H1 (cell line): ENCODE results near the gene CC2D1B. TPM values are rescaled to one million over a fixed set of nuclear protein-coding genes. Genes with fewer than 3 reads are reported as not detected.

Experiments
- CTCF ChIP-seq, 3 experiments: IDR thresholded peaks; 1 replicate in 2 of 3; 2 replicates in 1 of 3; pipeline versions ENCODE4 v1.5.1 to v1.6.1; 2011; ENCODE audit warnings: low read length in 3 of 3, mild to moderate bottlenecking in 3 of 3, inconsistent platforms in 2 of 3, low read depth in 1 of 3, moderate library complexity in 1 of 3; ENCODE audit not compliant: insufficient read depth in 1 of 3; ENCODE audit errors: control extremely low read depth in 1 of 3
- polyA plus RNA-seq, 7 experiments: library from polyadenylated mRNA; depleted of rRNA in 3 of 7; stranded (reverse) in 5 of 7; unstranded in 2 of 7; fragments of >200 nt in 5 of 7; fragments of 200-250 nt in 2 of 7; gene quantifications; 1 replicate in 5 of 7; 2 replicates in 1 of 7; 4 replicates in 1 of 7; pipeline versions ENCODE4 v1.2.1 to v1.2.3, GENCODE V29; 2011 to 2013; ENCODE audit warnings: missing spikeins in 2 of 7, mixed read lengths in 2 of 7
- total RNA-seq: library from RNA; stranded (reverse); fragmentation: NEBNext Ultra II Directional; extraction: Animal tissue kit (Norgen Biotek cat#: 25700); gene quantifications from 2 replicates; pipeline ENCODE4 v1.2.1, GENCODE V29; 2021

Gene CC2D1B
- total and polyA plus RNA-seq, 2 of the 8 experiments (the other 6 are each of a cell fraction or from before 2014, with no cell fraction given): 7.4 to 13.1 TPM

- no peak for TF ChIP-seq CTCF (IDR thresholded peaks at IDR 0.05; ENCODE audit: control extremely low read depth in 1 of 3, insufficient read depth in 1 of 3, low read depth in 1 of 3, low read length in 3 of 3)
These were observed 34.1 kb upstream of the CC2D1B start (continued) for GRCh38 chr1:52400131-52400530.
